Hematopoietic multipotent progenitor cell treated with erythropoietin and hydrocortisone succinate and interleukin-3 and kit ligand, for 15 days (in vitro differentiated cells): ENCODE data around the gene ATOH8.
"Not testable (repeated sequence)": the region's sequence is repeated elsewhere in the genome, so short reads cannot be mapped to it uniquely, and the experiment has no call there.

Experiments used
- DNase-seq: peaks from one replicate; pipeline ENCODE4 v3.0.0-alpha.2; 2015; ENCODE audit warnings: low spot score

The ATOH8 gene, protein sequence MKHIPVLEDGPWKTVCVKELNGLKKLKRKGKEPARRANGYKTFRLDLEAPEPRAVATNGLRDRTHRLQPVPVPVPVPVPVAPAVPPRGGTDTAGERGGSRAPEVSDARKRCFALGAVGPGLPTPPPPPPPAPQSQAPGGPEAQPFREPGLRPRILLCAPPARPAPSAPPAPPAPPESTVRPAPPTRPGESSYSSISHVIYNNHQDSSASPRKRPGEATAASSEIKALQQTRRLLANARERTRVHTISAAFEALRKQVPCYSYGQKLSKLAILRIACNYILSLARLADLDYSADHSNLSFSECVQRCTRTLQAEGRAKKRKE

DNA sequence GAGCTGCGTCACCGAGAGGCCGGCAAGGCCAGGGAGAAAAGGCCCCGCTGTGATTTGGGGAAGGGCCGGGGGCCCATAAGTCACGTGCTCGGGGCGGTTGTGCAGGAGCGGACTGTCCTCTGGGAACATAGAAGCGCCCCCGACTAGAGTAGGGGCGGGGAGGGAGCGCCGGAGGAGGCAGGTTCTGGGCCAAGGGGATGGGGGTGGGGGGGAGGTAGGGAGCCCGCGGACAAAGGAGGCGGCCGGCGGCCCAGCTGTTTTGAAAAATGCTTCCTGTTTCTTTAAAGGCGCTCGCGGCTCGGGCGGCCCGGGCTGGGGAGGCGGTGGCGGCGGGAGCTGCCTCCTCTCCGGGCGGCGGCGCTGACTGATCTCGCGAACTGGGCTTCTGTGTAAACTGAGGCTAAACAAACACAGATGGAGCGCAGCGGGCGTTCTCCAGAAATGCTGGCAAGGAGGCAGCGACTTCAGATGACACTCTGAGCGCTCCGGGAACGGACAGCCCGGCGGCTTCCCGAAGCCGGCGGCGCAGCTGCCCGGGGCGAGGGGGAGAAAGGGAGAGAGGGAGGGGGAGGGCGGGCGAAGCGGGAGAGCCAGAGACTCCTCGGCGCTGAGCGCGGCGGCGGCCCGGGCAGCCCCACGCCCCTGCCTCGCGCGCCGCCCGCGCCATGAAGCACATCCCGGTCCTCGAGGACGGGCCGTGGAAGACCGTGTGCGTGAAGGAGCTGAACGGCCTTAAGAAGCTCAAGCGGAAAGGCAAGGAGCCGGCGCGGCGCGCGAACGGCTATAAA lies at the start of gene ATOH8:
TSS of gene ATOH8 (plus strand) at position 467 of the 788 bp plus-strand sequence. CDS start at position 666, 199 bp downstream.
- no peak for DNase-seq

DNA sequence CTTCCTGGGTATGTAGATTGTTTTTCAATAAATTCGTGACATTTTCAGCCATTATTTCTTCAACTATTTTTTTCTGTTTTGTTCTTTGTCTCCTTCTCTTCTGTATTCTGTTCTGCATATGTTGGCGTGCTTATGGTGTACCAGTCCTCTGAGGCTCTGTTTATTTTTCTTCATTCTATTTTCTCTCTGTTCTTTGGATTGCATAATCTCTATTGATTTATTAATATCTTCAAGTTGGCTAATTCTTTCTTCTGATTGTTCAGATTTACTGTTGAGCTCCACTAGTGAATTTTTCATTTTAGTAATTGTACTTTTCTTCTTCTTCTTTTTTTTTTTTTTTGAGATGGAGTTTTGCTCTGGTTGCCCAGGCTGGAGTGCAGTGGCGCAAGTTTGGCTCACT lies 49.8 kb upstream of the ATOH8 start:
- no peak for DNase-seq

DNA sequence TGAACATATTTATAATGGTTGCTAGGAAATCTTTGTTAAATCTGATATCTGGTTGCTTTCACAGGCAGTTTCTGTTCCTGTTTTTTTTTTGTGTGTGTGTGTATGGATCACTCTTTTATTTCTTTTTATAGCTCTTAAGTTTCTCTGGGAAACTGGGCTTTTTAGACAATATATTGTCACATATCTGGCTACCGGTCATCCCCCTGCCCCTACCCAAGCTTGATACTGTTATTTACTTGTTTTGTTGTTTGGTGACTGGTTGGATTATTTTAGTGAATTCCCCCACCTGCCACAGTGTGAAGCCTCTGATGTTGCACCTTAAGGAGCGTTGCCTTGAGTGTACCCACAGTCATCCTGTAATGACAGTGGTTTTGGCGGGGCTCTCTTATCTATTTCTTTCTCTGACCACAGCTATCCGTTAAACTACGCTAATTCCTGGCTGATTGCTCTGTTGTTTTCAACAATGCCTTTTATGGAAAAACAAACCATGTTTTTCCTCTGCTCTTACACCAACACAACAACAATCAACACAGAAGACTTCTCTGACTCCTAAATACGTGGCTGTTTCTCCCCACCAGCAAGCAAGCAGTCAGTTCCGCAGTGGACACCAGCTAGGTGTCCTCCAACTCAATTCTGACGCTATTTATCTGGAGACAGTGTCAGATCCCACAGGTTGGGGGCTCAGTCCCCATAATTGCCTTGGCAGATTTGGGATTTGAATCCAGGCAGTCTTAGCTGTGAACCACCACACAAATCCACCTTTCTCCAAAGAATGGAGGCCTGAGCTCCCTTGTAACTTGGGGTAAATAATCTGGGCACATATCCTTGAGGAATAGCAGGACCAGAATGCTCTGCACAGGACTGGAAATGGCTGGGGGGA lies 48.8 kb upstream of the ATOH8 start:
- DNase-seq, result no peak

DNA sequence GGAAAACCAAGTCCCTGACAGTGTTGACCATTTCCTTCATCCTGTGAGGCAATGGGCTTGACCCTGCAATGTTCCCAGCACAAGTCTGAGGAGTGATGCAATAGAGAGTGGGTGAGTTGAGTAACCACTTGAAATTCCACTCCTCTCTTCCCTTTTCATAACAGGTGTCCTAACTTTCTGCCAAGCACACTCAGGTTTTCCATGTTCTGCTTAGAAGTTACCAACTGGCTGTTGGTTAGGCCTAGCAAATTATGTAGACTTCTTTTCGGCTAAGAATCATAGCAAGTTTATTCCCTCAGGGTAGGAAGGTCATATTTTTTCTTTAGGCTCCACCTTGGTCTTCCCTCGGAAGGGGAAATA lies 48.1 kb upstream of the ATOH8 start:
- DNase-seq, result no peak

DNA sequence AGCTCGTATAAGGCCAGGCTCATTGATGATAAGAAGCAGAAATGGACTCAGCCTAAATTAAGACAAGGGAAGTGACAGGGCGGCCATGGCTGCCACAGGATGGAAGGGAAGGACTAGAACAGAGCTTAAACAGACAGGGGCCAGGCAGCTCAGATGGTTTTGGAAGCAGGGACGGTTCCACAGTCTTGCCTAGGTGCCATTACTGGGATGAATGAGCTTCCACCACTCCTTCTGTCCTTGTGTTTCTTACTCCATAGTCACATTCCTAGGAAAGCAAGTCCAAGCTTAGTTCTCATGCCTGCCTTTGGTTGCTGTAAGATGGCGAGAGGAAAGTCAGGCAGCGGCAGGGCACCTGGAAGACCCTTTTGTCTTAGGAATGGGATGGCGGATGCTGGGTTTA lies 47.7 kb upstream of the ATOH8 start:
- DNase-seq, result no peak

DNA sequence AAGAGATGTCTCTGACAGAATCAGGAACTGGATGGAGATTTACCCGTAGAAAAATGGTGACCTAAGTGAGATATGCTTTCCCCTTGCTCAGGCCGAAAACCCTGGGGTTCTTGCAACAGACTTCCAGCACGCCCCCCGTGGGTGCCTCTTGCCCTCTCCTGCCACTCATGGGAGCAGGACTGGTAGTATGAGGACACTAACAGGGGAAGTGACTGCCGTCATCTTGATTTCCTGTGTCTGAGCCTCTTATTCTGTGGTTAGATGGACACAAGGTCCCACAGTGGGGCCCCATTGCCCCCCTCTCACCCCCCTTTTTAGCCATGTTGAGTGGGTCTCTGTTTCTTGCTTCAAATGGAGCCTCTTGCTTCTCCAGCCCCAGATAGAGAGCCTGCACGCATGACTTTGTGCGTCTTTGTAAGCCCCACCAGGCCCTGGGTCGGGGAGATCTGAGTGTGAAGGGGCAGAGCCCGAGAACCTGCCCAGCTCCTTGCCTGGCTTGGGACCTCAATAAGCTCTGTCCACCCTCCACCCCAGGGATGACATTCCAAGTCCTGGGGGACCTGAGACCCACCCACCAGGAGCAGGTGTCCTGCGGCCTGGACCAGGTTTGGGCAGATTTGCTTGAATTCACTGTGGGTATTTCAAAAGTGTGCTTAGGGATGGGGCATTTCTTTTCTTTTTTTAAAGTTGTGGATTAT lies 47.0 kb upstream of the ATOH8 start:
- DNase-seq, result no peak

DNA sequence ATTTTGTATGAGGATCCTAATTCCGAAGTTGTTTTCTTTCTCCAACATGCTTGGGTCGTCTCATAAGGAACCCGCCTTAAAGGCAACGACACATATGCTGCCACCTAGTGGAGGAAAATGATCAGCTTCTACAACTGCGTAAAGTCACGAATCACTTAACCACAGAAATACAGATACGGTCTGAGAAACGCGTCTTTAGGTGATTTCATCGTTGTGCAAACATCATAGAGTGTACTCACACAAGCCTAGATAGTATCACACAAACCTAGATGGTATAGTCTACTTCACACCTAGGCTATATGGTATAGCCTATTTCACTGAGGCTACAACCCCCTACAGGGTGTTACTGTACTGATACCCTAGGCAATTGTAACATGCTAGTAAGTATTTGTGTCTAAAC lies 46.5 kb upstream of the ATOH8 start:
- DNase-seq, result peak; percentile 82

DNA sequence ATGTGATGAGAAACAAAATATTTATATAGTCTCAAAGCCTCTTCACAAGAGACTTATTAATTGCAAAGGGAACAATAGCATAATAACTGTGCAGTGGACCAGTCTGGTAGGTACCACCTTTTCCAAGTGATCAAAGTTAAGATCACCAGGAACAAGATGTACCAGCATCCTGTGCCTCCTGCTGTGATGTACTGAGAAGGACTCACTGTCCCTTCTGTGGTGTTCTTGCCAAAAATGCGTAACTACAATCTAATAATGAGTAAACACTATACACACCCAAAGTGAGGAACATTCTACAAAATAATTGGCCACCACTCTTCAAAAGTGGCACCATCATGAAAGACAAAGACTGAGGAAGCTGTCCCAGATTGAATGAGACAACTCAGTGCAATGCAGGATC lies 45.1 kb upstream of the ATOH8 start:
- DNase-seq, result no peak

DNA sequence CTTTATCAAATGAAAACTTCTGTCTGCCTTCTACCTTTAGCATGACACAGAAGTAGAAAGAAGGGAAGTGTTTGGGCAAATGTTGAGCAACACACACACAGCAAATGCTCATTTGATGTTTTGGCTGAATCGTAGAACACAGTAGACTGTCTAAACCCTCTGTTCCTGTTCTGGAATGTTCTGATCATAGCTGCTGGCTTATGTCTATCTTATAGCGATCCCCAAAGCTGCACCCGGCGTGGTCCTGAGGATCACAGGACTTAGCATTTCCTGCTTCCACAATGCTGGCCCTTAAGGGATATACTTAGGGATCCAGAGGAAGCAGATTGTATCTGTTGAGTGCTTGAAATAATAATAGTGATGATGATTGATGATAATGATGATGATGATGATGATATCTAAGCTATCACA lies 44.4 kb upstream of the ATOH8 start:
- no peak for DNase-seq

DNA sequence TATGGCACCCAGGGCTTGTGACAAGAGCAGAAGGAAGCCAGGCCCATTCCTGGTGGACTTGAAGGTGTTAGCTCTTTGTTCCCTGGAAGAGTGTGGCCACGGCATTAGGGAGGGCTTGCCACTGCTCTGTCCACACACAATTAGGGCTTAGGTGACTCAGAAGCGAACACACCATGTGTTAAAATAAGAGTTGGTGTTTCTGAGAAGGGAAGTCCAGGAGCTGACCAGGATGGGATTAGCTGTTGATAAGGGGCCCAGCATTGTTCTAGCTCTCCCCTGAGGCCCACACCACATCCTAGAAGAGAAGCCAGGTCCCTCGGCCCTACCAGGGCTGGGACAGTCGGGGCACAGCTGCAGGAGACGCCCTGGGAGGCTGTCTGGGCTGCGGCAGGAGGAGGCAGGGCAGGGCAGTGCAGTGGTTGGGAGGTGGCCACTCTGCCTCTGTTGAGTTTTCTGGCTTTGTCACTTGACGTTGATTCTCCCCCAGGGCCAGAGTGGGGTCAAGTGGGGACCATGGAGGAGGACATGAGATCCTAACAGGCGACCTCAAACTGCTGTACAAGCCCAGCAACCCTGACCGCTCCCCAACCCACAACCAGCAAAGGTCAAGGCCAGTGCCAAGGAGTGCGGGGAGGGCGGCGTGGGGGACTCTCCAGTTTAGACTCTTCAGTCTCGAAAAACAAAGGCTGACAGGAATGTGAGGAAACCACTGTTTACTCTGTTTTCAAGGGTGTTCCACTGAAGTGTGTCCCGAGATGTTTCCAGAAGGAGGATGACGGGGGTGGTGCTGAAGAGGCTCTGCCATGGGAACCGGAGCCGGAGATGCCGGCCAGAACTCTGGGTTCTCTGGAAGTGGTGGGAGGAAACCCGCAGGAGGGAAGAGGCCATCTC lies 42.9 kb upstream of the ATOH8 start:
- DNase-seq, result no peak

DNA sequence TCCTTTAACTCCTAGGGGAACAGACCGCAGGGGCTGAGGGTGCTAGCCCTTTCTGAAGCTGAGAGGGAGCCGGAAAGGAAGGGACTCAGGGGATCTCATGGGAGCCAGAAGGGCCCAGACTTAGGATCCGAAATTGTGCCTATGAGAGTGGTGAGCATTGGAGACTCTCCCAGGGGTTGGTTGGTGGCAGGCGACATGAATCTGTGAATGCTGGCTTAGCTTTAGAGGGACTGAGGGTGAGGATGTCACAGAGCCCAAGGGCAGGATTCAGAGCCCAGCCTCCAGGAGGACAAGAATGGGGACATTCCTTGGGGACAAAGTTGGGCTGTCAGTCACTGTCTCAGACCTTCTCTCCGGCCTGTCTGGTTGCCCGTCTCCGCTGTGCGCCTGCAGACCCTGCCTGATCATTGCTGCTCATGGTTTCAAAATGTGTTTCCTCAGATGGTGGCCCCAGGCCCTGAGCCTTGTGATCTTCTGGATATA lies 42.2 kb upstream of the ATOH8 start:
- DNase-seq, result no peak

DNA sequence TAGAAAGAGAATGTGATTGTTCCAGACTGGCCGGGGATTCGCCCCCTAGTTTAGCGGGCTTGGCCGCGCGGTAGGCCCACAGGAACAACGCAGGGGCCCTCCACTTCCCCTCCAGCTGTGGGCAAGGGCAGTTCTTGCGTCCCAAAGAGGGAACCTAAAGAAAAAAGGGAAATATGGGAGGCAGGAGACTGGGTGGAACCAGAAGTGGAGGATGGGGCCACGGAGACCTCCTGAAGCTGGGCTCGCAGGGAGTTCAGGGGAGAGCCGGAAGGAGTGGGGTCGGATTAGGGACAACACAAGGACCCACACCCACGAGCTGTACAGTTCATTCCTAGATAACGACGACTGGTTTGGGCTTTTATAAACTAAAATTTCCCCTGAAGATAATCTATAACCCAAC lies 41.5 kb upstream of the ATOH8 start:
- DNase-seq, result no peak

DNA sequence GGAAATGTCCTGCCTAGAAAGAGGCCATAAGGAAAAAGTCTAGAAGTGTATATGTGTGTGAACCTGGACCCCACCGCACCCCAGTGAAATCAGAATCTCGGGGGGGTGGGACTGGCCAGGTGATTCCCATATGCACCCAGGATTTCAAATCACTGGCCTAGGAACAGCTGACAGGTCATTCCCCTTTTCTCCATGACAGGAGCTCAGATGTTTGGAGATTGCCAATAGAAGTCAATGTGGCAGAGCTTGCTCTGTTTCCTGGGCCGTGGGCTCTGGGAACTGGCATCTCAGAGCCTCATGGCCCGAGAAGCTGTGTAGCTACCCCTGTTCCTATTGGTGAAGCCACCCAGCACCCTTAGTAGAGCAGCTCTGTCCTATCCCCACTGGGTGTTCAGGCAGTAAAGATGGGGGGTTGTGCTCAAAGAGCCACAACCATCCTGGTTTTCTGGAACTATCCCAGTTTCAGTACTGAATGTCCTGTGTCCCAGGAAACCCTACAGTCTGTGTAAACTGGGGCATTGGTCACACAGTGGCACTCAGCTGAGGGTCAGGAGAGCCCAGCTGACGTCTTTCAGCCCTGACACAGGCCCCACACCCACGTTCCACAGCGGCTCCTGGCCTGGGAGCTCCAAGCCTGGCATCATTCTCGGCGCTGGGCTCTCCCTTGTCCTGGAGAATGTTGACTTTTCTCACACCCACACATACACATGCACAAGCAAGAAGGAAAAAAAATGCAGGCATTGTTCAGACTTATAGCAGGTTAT lies 40.8 kb upstream of the ATOH8 start:
- DNase-seq, result no peak

DNA sequence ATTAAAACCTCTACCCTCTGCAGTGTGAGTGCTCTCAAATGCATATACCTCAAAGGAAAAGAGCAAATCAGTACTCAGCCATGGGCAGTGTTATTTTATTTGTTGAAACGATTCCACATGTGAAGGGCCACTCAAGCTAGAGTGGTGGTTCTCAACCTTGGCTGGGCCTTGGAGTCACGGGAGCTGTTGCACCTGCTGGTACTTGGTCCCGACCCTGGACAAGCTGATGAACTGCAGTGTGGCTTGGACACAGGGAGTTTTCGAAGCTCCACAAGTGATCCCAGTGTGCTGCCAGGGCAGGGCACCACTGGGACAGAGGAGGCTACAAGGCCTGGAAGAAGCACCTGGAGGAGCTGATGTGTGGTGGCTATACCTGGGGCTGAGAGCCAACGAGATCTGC lies 40.0 kb upstream of the ATOH8 start:
- DNase-seq, result no peak

DNA sequence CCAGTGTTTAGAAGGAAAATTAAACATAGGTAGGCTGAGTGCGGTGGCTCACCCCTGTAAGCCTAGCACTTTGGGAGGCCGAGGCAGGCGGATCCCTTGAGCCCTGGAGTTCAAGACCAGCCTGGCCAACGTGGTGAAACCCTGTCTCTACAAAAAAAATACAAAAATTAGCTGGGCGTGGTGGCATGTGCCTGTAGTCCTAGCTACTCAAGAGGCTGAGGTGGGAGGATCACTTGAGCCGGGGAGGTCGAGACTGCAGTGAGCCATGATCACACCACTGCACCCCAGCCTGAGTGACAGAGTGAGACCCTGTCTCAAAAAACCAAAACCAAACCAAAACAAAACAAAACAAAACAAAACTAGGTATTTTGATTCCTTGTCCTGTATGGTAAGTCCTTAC lies 39.4 kb upstream of the ATOH8 start:
- DNase-seq, result not testable (repeated sequence)

DNA sequence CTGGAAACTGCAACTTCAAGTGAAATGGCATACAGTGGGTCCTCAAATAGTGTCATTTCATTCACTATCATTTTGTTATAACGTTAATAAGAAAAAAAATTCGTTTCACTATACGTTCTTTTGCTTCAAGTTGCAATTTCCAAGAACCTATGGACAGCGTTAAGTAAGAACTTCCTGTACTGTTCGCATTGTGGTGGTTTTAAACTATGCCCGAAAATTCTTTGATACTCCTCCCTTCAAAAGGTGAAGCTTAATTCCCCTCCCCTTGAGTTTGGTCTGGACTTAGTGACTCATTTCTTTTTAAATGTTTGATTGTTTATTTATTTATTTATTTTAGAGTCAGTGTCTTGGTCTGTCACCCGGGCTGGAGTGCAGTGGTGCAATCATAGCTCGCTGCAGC lies 39.0 kb upstream of the ATOH8 start:
- DNase-seq, result no peak

DNA sequence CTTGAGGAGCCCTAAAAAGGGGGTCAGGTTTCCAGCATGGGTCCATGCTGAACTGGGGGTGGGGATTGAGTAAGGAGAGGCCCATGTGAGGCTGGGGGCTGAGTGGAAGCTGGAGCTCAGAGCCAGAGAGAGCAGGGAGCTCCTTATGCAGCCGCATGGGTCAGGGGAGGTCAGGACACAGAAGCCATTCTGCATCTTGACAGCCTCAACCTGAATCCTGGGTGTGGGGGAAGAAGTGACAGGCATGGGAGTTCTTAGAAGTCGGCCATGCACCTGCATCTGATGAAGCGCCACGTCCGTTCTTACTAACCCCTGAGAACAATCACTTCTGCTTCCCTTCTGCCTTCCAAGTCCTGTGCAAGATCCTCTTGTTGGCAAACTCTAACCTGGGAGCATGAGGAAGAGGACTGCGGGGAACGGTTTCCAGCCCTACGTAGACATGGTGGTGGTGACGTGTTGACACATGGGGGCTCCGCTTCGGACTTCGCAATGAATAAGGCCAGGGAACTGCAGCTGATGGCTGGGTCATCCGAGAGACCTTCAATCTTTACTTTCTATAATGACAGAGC lies 37.4 kb upstream of the ATOH8 start:
- no peak for DNase-seq

DNA sequence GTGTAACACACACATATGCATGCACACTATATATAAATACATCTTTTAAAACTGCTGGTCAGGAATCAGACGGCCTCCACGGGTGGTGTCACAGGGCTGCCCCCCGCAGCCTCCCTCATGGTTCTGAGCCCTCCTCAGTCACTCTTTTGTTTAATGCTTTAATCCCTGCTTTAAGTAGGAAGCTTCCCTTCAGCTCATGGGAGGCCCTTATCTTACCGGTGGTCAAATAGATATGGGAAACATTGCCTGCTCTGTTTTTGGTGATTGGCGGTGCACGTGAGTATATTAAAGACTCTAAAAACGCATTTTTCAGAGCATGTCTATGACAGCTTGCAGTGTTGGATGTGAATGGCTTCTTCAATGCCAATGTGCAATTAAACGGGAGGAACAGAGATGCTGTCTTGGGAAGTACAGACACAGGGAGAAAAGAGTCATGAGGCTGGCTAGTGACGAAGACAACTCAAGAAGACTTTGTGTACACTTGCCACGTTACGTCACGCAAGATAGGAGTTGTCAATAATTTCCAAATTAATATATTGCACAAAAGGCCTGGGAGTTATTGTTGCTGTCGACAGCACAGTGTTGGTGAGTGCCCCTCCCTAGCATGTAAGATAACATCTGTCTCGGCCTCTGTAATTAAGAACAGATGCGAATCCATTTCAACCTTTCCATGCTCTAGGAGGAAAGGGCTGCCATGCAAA lies 36.3 kb upstream of the ATOH8 start:
- no peak for DNase-seq

DNA sequence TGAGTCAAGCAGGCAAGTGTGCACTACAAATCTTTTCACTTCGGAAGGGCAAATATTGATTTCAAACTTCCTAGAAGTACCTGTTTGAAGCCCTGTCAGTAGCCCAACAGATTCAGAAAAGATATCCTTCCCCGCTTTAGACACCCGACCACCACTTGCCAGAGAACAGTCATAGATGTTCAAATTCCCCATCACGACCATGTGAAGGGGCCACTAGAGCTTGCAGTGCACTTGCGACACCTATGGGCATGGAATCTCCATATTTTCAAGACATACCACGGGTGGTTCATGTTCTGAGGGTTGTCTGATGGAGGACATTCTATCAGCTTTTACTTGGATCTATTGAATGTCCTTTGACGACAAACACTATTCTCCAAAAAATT lies 35.8 kb upstream of the ATOH8 start:
- DNase-seq, result no peak
